HG03575 (cell line): ENCODE results near the gene ITPK1.
"Not testable (repeated sequence)": the region's sequence is repeated elsewhere in the genome, so short reads cannot be mapped to it uniquely, and the experiment has no call there.

Source experiments
- ATAC-seq: cut with Tn5 transposase; IDR thresholded peaks from one replicate; pipeline ENCODE4 v1.9.1; 2021; ENCODE audit not compliant: unreplicated experiment, insufficient number of reproducible peaks, low FRiP score; ENCODE audit errors: extremely low read depth

The ITPK1 gene

DNA sequence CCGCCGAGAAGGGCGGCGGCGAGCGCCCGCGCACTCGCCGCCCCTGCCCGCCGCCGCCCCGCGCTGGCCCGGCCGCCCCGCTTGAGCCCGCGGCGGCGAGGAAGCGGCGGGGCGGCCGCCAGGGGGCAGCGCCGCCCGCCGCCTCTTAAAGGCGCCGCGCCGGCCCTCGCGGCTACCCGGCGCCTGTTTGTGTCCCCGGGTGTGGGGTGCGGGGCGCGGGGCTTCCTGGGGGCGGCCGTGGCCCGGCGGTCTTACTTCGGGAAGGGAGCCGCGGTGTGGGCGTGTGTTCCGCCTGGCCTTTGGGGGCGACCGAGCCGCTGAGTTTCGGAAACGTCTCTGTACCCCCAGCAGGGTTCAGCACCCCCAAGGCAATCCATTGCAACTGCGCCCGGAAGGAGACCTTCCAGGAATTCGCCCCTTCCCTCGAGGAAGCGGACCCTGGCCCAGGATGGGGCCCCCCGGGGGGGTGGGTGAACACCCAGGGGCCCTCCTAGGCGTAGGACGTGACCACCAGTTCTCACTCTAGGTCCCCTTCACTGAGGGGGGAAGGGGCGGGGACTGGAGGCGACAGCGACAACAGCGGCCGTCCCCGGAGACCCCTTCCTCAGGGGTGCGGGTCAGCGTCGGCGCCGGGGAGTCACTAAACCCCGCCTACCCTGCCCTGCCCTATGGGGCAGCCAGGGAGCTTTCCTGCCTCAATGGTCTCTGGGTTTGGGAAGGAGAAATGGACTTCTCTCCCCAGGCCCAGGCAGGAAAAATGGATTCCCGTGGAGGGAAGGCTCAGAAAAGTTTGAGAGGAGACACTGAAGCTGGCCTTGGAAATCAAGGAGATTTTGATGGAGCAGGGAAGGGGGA is at the start of gene ITPK1:
TSS of gene ITPK1 (minus strand) at position 105 of the 855 bp plus-strand sequence. CDS start 762 bp downstream, outside the sequence.
- ATAC-seq = no peak

DNA sequence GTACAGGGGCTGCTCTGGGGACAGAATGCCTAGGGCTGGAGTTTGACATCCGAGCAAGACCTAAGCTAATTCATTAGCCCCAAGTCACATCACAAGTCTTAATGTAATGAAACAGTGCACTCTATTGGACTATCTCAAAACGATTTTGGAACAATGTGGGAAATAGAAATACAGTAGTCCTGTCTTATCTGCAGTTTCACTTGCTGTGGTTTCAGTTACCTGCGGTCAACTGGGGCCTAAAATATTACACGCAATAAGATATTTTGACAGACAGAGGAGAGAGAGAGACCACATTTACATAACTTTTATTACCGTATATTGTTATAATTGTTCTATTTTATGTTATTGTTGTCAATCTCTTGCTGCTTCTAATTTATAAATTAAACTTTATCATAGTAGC is 47.8 kb upstream of the ITPK1 start:
- ATAC-seq = no peak

DNA sequence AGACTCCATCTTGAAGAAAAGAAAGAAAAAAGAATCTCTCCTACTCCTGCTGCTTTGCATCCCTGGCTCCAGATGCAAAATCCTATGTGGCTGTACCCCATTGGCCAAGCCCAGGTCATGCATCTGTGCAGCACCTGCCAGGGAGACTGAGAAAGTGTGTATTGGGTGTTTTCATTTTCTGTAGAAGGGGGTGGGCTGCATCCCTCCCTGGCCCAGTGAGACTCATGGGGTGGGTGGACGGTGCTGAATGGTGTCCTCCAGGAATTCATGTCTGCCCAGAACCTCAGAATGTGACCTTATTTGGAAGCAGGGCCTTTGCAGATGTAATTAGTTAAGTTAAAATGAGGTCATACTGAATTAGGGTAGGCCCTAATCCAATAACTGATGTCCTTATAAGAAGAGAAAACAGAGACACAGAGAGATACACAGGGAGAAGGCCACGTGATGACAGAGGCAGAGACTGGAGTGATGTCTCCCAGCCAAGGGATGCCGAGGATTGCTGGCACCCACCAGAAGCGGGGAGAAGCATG is 45.8 kb upstream of the ITPK1 start:
- ATAC-seq = no peak

DNA sequence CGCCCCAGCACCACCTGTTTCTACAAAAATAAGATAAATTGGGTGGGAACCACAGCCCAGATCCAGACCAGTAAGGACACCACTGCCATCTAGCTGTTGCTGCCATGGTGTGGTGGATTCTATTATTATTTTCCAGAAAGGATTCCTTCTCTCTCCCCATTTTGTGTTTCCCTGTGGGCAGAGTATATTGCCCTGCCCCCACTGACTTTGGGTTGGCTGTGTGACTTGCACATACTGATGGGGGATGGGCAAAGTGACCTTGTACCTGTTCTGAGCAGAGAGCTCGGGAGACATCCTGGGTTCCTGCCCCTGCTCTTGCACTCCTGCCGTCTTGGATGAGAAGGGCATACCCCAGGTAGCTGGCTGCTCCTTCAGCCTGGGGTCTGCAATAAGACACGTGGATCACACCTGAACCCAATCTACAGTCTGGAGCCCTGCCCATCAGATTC is 44.7 kb upstream of the ITPK1 start:
- no peak for ATAC-seq

DNA sequence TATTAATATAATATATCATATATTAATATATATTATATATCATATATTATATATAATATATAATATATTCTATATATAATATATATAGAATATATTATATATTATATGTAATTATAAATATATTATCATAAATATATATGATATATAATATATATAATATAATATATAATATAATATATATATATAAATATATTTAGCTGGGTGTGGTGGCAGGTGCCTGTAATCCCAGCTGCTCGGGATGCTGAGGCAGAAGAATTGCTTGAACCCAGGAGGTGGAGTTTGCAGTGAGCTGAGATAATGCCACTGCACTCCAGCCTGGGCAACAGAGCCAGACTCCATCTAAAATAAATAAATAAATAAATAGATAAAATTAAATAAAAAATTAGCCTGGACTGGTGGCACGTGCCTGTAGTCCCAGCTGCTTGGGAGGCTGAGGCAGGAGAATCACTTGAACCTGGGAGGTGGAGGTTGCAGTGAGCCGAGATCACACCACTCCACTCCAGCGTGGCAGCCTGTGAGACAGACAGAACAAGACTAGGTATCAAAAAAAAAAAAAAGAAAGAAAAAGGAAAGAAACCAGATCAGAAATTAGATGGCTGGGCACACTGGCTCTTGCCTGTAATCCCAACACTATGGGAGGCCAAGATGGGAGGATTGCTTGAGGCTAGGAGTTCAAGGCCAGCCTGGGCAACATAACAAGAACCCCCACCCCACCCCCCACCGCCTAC is 44.1 kb upstream of the ITPK1 start:
- not testable (repeated sequence) for ATAC-seq

DNA sequence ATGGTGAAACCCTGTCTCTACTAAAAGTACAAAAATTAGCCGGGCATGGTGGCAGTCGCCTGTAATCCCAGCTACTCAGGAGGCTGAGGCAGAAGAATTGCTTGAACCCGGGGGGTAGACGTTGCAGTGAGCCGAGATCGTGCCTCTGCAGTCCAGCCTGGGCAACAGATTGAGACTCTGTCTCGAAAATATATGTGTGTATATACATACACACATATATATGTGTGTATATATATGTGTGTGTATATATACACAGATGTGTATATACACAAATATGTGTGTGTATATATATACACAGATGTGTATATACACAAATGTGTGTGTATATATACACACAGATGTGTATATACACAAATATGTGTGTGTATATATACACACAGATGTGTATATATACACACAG is 42.6 kb upstream of the ITPK1 start:
- not testable (repeated sequence) for ATAC-seq

DNA sequence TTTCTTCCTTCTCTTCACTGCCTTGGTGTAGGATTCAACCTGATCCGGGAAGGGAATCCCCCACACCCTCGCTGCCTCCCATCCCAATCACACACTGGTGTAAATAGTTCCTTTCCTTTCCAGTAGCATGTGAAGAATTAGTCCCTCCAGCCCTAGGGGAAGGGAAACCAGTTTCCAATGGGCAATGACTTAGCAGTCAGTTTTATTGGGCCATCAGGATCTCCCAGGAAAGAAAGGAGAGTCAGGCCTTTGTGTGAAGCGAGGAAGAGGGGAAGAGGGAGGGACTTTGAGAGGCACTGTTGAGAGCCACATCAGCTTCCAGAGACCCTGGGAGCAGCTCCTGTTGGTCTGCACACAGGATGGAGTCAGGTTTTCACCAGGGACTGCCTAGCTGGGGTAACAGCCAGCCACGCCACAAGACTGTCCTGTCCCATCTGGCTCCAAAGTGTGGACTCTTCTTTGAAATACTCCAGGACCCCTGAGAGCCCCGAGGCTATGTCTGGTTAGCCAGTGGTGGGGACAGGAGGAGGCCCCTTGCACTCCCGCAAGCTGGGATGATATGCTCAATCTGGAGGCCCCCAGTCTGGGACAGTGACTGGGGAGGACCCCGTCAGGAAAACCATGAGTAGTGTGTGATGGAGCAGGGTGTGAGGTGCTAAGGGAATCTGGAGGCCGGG is 41.1 kb upstream of the ITPK1 start:
- no peak for ATAC-seq

DNA sequence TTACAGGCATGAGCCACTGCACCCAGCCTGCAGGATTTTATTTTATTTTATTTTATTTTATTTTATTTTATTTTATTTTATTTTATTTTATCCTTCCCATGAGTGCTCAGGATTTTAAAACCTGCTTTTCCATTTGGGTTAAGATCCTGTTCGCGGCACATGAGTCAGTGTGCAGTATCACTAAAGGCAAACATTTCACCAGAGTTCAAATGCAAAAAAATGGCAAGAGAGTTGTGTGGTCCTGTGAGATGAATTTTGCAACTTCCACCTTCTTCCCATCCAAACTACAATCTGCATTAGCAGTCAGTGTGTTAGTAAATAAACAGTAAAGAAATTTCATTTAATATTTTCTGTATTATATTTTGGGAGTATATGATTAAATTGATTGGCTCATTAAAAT is 39.9 kb upstream of the ITPK1 start:
- no peak for ATAC-seq

DNA sequence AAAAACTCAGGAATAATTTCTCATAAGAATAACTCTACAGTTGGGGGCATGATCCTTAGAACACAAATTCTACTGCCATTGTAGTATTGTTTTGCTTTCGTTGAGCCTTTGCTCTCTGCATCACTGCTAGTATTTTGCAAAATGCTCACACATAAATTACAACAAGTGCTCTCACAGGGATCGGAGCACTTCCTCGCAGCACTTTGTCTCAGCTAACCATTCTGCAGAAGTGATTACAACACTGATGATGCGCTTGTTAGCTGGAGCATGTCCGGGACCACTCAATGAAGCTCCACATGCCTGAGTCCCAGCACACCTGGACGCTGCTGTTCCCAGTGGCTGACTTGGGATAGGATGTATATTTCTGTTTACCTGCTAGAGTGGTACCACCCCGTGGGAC is 37.4 kb upstream of the ITPK1 start:
- ATAC-seq = no peak

DNA sequence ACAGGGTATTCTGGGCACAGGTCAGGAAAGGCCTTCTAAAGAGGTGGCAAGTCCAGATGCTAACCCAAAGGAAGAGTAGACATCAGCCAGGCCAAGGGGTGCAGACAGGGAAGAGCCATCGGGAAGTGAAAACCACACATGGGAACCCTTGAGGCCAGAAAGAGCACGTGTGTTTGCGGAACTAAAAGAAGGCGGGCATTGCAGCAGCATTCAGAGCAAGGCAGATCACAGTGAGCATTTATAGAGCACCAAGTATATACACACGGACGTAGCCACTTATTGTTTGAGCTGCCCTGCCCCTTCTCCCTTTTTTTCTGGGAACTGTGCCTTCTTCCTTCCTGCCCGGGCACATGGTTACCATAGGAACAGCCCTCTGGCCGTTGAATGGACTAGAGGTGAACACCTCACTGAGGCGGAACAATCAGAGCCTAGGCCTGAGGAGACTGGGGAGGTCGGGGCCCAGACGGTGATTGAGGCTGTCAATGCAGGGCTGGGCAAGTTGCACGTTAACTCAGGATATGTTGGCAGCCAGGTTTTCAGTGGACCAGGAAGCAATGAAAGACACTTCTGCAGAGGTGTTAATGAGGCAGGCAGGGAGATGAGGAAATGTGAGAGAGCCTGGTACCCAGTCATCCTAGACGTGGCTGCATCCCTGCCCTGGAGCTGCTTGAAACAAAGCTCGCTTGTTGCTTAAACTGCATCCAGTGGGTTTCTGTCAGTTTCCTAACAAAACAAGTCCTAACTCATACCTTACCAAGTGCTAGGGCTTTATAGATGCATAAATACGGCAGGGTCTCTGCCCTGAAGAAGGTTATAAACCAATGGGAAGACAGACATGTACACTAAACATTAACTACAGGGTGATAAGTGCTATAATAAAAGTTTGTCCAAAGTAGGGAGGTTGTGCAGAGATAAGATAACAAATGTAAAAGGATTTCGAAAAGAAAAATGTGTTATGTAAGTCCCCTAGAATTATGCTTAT is 34.8 kb upstream of the ITPK1 start:
- no peak for ATAC-seq

DNA sequence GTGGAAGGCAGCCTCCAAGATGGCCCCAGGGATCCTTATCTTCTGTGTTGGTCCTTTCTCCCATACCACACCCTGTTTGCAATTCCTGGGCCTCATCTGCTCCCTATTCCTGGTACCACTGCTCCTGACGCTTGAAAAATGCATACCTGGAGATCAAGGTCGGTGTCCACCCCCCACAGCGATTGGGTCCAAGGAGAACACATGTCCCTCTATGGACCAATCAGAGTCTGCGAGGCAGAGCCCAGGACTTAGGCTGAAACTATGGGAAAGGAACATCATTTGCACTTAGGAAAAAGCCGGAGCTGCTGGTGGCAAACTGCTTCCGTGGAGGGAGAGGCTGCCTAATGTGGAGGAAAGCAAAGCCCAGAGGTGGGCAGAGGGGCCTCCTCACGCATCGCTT is 33.3 kb upstream of the ITPK1 start:
- ATAC-seq = no peak

DNA sequence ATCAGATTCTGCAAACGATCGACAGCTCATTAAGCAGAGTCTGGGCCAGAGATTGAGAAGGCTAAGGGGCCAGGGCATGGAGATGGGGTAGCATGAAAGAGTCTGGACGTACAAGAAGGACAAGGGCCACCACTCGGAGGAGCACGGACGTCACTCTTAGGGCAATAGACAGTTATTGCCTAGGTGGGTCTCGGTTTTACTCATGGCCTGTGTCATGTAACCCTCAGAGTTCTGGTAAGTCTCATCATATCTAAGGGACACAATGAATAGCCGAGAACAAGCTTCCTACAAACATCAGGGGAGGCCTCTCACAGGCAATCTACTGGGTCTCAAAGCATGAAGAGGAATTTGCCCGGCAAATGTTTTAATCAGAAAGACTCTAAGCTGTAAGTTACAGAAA is 30.4 kb upstream of the ITPK1 start:
- no peak for ATAC-seq

DNA sequence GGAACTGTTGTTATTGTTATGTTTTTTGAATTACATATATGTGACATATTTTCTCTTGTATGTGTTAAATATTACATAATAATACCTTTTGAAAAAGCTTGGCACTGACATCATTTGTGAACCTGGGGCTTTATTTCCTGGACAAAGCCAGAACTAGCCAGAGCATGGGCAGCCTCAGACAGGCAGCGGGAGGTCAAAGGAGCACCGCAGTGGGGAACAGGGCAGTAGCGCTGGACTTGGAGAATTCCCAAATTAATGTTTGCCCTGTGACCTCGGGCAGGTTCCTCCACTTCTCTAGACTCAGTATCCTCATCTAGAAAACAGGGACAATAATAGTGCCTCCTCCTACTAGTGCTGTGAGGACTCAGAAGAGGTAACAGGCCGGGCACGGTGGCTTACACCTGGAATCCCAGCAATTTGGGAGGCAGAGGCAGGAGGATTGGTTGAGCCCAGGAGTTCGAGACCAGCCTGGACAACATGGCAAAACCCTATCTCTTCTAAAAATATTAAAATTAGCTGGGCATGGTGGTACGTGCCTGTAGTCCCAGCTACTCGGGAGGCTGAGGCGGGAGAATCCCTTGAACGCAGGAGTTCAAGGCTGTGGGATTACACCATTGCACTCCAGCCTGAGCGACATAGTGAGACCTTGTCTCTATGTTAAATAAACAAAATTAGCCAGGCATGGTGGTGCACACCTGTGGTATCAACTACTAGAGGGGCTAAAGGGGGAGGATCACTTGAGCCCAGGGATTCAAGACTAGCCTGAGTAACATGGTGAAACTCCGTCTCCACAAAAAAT is 27.3 kb upstream of the ITPK1 start:
- no peak for ATAC-seq

DNA sequence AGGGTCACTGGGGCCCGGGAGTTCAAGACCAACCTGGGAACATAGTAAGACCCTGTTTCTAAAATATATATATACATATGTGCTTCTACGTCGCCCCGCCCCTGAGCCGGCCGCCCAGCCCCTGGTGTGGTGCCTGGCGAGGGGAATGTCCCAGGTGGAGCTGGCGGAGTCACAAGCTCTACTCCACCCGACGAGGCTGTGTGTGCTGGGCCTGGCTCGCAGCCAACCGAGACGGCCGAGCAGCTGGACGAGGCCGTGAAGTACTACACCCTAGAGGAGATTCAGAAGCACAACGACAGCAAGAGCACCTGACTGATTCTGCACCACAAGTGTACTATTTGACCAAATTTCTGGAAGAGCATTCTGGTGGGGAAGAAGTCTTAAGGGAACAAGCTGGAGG is 22.1 kb upstream of the ITPK1 start:
- no peak for ATAC-seq

DNA sequence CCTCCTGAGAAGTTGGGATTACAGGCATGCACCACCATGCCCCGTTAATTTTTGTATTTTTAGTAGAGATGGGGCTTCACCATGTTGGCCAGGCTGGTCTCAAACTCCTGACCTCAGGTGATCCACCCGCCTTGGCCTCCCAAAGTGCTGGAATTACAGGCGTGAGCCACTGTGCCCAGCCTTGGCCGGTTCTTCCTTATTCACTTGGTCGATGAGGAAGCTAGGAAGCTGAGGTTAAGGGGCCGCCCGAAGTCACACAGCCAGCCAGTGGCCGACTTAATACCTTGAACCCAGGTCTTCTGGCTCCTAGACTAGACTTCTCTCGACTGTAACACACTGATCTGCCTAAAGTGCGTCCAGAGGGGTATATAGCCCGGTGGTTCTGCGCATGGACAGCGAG is 20.8 kb upstream of the ITPK1 start:
- not testable (repeated sequence) for ATAC-seq

DNA sequence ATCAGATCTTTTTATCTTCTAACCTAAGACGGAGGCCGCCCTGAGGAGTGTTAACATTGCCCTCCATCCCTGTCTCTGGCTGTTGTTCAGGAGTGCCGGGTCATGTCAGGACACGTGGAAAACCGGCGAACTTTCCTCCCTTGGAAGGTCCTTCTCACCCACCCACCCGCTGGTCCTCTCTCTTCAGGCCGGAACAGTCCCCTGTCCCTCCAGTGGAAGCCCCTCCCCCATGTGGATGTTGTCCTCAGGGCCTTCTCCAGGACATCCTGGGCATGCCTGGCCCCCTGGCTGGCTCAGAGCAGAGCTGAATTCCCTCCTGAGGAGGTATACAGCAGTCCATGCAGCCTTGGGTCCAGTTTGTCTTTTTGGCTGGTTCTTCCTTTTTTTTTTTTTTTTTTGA is 20.3 kb upstream of the ITPK1 start:
- ATAC-seq = no peak

DNA sequence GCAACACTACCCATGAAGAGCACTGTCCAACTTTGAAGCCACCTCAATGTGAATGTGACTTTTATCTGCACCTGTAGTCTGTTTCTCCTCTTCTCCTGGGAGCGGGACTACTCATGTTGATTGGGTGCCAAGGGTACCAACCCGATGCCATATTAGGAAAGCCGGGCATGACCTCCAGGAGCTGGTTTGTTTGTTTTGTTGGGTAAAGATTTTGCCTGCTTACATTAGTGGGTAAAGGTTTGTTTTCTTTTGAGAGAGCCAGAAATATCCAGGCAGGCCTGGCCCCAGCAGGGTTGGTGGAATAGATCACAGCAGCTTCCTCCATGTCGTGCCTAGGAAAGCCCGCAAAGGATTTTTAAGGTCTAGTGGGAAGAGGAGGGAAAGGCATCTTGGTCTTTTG is 19.7 kb upstream of the ITPK1 start:
- no peak for ATAC-seq

DNA sequence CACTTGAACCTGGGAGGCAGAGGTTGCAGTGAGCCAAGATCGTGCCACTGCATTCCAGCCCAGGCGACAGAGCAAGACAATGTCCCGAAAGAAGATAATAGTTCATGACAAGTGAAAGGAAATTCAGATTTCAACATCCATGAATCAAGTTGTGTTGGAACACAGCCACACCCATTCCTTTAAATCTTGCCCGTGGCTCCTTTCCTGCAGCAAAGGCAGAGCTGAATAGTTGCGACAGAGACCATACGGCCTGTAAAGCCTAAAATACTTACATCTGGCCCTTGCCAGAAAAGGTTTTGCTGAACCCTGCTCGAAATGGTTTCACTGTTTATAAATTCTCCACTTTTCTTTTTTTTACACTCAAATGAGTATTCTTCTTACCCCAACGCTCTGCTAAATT is 17.7 kb upstream of the ITPK1 start:
- no peak for ATAC-seq
